ENCODE data around the gene CFL2. TPM values are rescaled to one million over a fixed set of nuclear protein-coding genes. Genes with fewer than 3 reads are reported as not detected.
A peak's percentile ranks its signal among the peaks of the same experiment; 100 is the strongest.

CFL2 gene
- total and polyA plus RNA-seq, 2 of the 13 experiments (the other 11 are each of a cell fraction or from before 2014, with no cell fraction given): 114 to 158 TPM

DNA sequence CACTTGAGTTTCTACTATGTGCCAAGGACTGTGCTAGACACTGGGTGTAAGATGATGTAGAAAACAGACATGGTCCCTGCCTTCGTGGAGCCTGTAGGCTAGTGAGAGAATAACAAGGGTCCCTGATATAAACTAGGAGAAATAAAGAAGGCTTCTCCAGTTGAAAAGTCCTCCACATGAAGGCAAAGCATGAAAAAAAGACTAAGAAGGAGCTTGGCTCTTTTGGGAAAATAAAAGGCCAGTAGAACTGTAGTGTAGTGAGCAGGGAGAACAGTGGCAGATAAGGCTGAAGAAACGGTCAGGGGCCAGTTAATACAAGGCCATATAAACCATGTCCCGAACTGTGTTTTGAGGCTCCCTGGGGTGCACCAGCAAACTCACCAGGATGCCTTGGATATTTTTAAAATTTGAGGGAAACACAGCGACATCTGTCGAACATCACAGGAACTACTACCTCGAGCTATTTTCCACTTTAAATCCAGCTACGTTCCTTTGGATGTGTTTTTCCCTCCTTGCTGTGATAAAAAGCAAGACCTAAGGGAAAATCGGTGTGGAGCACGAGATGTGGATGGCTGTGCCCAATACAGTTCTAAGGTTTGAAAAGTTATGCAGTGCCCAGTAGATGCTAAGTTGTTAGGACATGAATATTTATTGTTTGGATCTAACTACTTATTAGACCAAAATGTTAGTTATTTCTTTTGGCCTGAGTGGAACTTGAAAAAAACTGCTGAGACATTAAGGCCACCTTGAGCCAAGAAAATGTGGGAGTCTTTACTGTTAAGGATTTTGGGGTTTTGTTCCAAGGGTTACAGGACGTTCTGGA is 8.5 kb upstream of the CFL2 start (continued):
- no peak for TF ChIP-seq DMAP1 (CRISPR knock-in tag; IDR thresholded peaks at IDR 0.05)
- TF ChIP-seq ZBTB38 (CRISPR knock-in tag; IDR thresholded peaks at IDR 0.05): no peak
- no peak for TF ChIP-seq RFX1 (IDR thresholded peaks at IDR 0.05)
- no peak for TF ChIP-seq POLR2A (IDR thresholded peaks at IDR 0.05; ENCODE audit: insufficient read depth in 1 of 2, low read depth in 2 of 2, low read length in 2 of 2)
- TF ChIP-seq, protein P1, sequence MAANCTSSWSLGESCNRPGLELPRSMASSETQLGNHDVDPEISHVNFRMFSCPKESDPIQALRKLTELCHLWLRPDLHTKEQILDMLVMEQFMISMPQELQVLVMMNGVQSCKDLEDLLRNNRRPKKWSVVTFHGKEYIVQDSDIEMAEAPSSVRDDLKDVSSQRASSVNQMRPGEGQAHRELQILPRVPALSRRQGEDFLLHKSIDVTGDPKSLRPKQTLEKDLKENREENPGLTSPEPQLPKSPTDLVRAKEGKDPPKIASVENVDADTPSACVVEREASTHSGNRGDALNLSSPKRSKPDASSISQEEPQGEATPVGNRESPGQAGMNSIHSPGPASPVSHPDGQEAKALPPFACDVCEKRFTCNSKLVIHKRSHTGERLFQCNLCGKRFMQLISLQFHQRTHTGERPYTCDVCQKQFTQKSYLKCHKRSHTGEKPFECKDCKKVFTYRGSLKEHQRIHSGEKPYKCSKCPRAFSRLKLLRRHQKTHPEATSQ (CRISPR knock-in tag; IDR thresholded peaks at IDR 0.05; ENCODE audit: borderline replicate concordance): no peak
- 0 out of 2 replicates have a peak, but pooled peaks have one; percentile 9 for TF ChIP-seq RARA (CRISPR knock-in tag; IDR thresholded peaks at IDR 0.05)
- TF ChIP-seq POLR2AphosphoS5 (IDR thresholded peaks at IDR 0.05; ENCODE audit: low read depth, low read length): no peak
- no peak for TF ChIP-seq ZNF75D (CRISPR knock-in tag; IDR thresholded peaks at IDR 0.05; ENCODE audit: borderline replicate concordance)
- peak; percentile 46 for TF ChIP-seq ZFP36 (IDR thresholded peaks at IDR 0.05; ENCODE audit: borderline replicate concordance, low read depth, low read length, partially characterized antibody)
- TF ChIP-seq TOPORS (CRISPR knock-in tag; IDR thresholded peaks at IDR 0.05): no peak
- no peak for TF ChIP-seq PAWR (CRISPR knock-in tag; IDR thresholded peaks at IDR 0.05; ENCODE audit: borderline replicate concordance)
- TF ChIP-seq TEF (CRISPR knock-in tag; IDR thresholded peaks at IDR 0.05): no peak
- TF ChIP-seq ZNF776 (CRISPR knock-in tag; IDR thresholded peaks at IDR 0.05): no peak
- TF ChIP-seq GPBP1L1 (CRISPR knock-in tag; IDR thresholded peaks at IDR 0.05): no peak
- TF ChIP-seq ELF1 (CRISPR knock-in tag; IDR thresholded peaks at IDR 0.05): no peak
- no peak for TF ChIP-seq BORCS8-MEF2B (CRISPR knock-in tag; IDR thresholded peaks at IDR 0.05)
- TF ChIP-seq XRCC5 (optimal IDR thresholded peaks at IDR 0.05; ENCODE audit: low read length): peak; percentile 40
- no peak for TF ChIP-seq ZNF589 (CRISPR knock-in tag; conservative IDR thresholded peaks at IDR 0.05)
- no peak for TF ChIP-seq NR2F6 (IDR thresholded peaks at IDR 0.05)
- TF ChIP-seq NR2F6 (CRISPR knock-in tag; IDR thresholded peaks at IDR 0.05): no peak
- TF ChIP-seq ZNF816 (CRISPR knock-in tag; IDR thresholded peaks at IDR 0.05; ENCODE audit: borderline replicate concordance): no peak
- TF ChIP-seq SPEN (CRISPR knock-in tag; IDR thresholded peaks at IDR 0.05; ENCODE audit: low read depth): no peak
- 0 out of 2 replicates have a peak, but pooled peaks have one; percentile 50 for TF ChIP-seq KLF6 (CRISPR knock-in tag; IDR thresholded peaks at IDR 0.05)
- no peak for TF ChIP-seq CHCHD3 (CRISPR knock-in tag; IDR thresholded peaks at IDR 0.05)
- no peak for TF ChIP-seq PAF1 (CRISPR knock-in tag; IDR thresholded peaks at IDR 0.05)

All from HepG2 (cell line).